Measurements from ENCODE around the gene BPTF. TPM values are rescaled to one million over a fixed set of nuclear protein-coding genes. Genes with fewer than 3 reads are reported as not detected.

Gene BPTF
- total RNA-seq (100 to 1,000 TPM; 182 to 187 TPM), polyA plus RNA-seq (10 to 100 TPM in 1 of 2 donors, 1 to 10 TPM in 1; 2.4 to 29.6 TPM)

- intact Hi-C loops (cut with micrococcal nuclease) = loop anchor here (1.0 to 5.0 kb wide), 3 partner anchors 36 to 448 kb away; partner anchors contain the start of genes NOL11 and PITPNC1
- ChIA-PET POLR2A (ENCODE audit: partially characterized antibody) (interaction anchor here (0.6 to 2.5 kb wide), 10 partner anchors 8 to 632 kb away, joined by 3 to 12 read pairs (median 3); partner anchors contain the start of genes HELZ, NOL11 and WIPI1), CTCF (ENCODE audit: partially characterized antibody) (interaction anchor here (0.6 to 1.5 kb wide), 7 partner anchors 11 to 466 kb away, joined by 3 to 5 read pairs (median 3); no protein-coding TSS in a partner anchor)
- Mint-ChIP-seq H3K27ac (peak within 1 kb of the TSS; percentile 96 to 99 (median 98)), H3K36me3 (peaks cover 0 to 8% of the 10 kb centered on the region in 2 donors), H3K4me3 (peak within 1 kb of the TSS; percentile 91 to 100 (median 95)), H3K27me3 (peaks cover 0 to 3% of the 10 kb centered on the region in 2 donors), H3K4me1 (peaks cover 18 to 45% (median 30%) of the 10 kb centered on the region in 4 donors), H3K9me3 (no peaks in the 10 kb centered on the region)
- no peaks in the 10 kb centered on the region for H3K27me3 ChIP-seq (ENCODE audit: insufficient read depth, low read length)
- H3K4me3 ChIP-seq (ENCODE audit: low read length in 2 of 2) = peak within 1 kb of the TSS; percentile 52 to 75
- H3K9me3 ChIP-seq (ENCODE audit: control insufficient read depth in 1 of 2, low read length in 2 of 2) = no peaks in the 10 kb centered on the region
- H3K27ac ChIP-seq (ENCODE audit: low read depth, low read length) = peak within 1 kb of the TSS; percentile 46
- DNase-seq = peak; percentile 89 to 90 (median 90)
- H3K36me3 ChIP-seq (ENCODE audit: insufficient read depth, low read length) = no peaks in the 10 kb centered on the region
- H3K4me1 ChIP-seq (ENCODE audit: insufficient read depth, low read length) = peaks cover 38% of the 10 kb centered on the region
These were observed at the start of gene BPTF for GRCh38 chr17:67824735-67825626. Gene BPTF, plus strand, starts transcription at chr17:67825503. Its CDS starts 222 bp downstream, at chr17:67825725.

GRCh38 chr17:67779098-67779672, 46.1 kb upstream of the BPTF start:
- Histone ChIP-seq H3K9me3 (ENCODE audit: control insufficient read depth in 1 of 2, low read length in 2 of 2) (no peaks in the 10 kb centered on the region), H3K4me3 (ENCODE audit: low read length in 2 of 2) (no peak overlapping the region), H3K27ac (ENCODE audit: low read depth, low read length) (no peak overlapping the region), H3K27me3 (ENCODE audit: insufficient read depth, low read length) (no peaks in the 10 kb centered on the region), H3K36me3 (ENCODE audit: insufficient read depth, low read length) (no peaks in the 10 kb centered on the region), H3K4me1 (ENCODE audit: insufficient read depth, low read length) (no peaks in the 10 kb centered on the region)
- Mint-ChIP-seq H3K27me3 (peaks cover 0 to 2% of the 10 kb centered on the region in 2 donors), H3K36me3 (no peaks in the 10 kb centered on the region), H3K4me3 (peak overlapping the region in 1 of 8 donors; percentile 61), H3K9me3 (peaks cover 0 to 3% (median 0%) of the 10 kb centered on the region in 8 donors), H3K4me1 (no peaks in the 10 kb centered on the region), H3K27ac (peak overlapping the region in 1 of 7 donors; percentile 41)
- intact Hi-C loops (cut with micrococcal nuclease) = no loop called here
- peak in 4 of 5 donors; percentile 7 to 19 (median 12) for DNase-seq
- CTCF ChIA-PET (ENCODE audit: partially characterized antibody) = interaction anchor here (1.2 kb wide), 1 partner anchor 23 kb away, joined by 4 read pairs; no protein-coding TSS in a partner anchor
- POLR2A ChIA-PET (ENCODE audit: partially characterized antibody) = no interaction called here

GRCh38 chr17:67784364-67785121, 40.8 kb upstream of the BPTF start:
- H3K27ac Mint-ChIP-seq = peak overlapping the region in 1 of 7 donors; percentile 72
- H3K4me1 Mint-ChIP-seq = no peaks in the 10 kb centered on the region
- H3K4me1 ChIP-seq (ENCODE audit: insufficient read depth, low read length) = no peaks in the 10 kb centered on the region
- H3K36me3 ChIP-seq (ENCODE audit: insufficient read depth, low read length) = no peaks in the 10 kb centered on the region
- DNase-seq = no peak
- peaks cover 2 to 6% of the 10 kb centered on the region in 2 donors for H3K27me3 Mint-ChIP-seq
- no peaks in the 10 kb centered on the region for H3K27me3 ChIP-seq (ENCODE audit: insufficient read depth, low read length)
- peaks cover 0 to 4% (median under 1%) of the 10 kb centered on the region in 8 donors for H3K9me3 Mint-ChIP-seq
- CTCF ChIA-PET (ENCODE audit: partially characterized antibody) = no interaction called here
- H3K4me3 ChIP-seq (ENCODE audit: low read length in 2 of 2) = no peak overlapping the region
- POLR2A ChIA-PET (ENCODE audit: partially characterized antibody) = no interaction called here
- no peaks in the 10 kb centered on the region for H3K9me3 ChIP-seq (ENCODE audit: control insufficient read depth in 1 of 2, low read length in 2 of 2)
- intact Hi-C loops (cut with micrococcal nuclease) = no loop called here
- no peaks in the 10 kb centered on the region for H3K36me3 Mint-ChIP-seq
- no peak overlapping the region for H3K27ac ChIP-seq (ENCODE audit: low read depth, low read length)
- H3K4me3 Mint-ChIP-seq = no peak overlapping the region

- intact Hi-C loops (cut with micrococcal nuclease) = no loop called here
- CTCF ChIA-PET (ENCODE audit: partially characterized antibody) = no interaction called here
- Mint-ChIP-seq H3K9me3 (peaks cover 0 to 4% (median under 1%) of the 10 kb centered on the region in 8 donors), H3K27me3 (peaks cover 2 to 6% of the 10 kb centered on the region in 2 donors), H3K36me3 (no peaks in the 10 kb centered on the region), H3K4me3 (no peak overlapping the region), H3K27ac (peak overlapping the region in 1 of 7 donors; percentile 72), H3K4me1 (no peaks in the 10 kb centered on the region)
- no peaks in the 10 kb centered on the region for H3K27me3 ChIP-seq (ENCODE audit: insufficient read depth, low read length)
- DNase-seq = no peak
- H3K9me3 ChIP-seq (ENCODE audit: control insufficient read depth in 1 of 2, low read length in 2 of 2) = no peaks in the 10 kb centered on the region
- H3K36me3 ChIP-seq (ENCODE audit: insufficient read depth, low read length) = no peaks in the 10 kb centered on the region
- no peak overlapping the region for H3K4me3 ChIP-seq (ENCODE audit: low read length in 2 of 2)
- no peak overlapping the region for H3K27ac ChIP-seq (ENCODE audit: low read depth, low read length)
- H3K4me1 ChIP-seq (ENCODE audit: insufficient read depth, low read length) = no peaks in the 10 kb centered on the region
- POLR2A ChIA-PET (ENCODE audit: partially characterized antibody) = no interaction called here
These were observed 40.2 kb upstream of the BPTF start for GRCh38 chr17:67785122-67785477.

- intact Hi-C loops (cut with micrococcal nuclease) = no loop called here
- Histone ChIP-seq H3K36me3 (ENCODE audit: insufficient read depth, low read length) (no peaks in the 10 kb centered on the region), H3K27me3 (ENCODE audit: insufficient read depth, low read length) (no peaks in the 10 kb centered on the region), H3K27ac (ENCODE audit: low read depth, low read length) (no peak overlapping the region), H3K4me1 (ENCODE audit: insufficient read depth, low read length) (no peaks in the 10 kb centered on the region), H3K4me3 (ENCODE audit: low read length in 2 of 2) (no peak overlapping the region), H3K9me3 (ENCODE audit: control insufficient read depth in 1 of 2, low read length in 2 of 2) (no peaks in the 10 kb centered on the region)
- ChIA-PET POLR2A (ENCODE audit: partially characterized antibody) (no interaction called here), CTCF (ENCODE audit: partially characterized antibody) (no interaction called here)
- H3K27ac Mint-ChIP-seq = no peak overlapping the region
- DNase-seq = no peak
- H3K36me3 Mint-ChIP-seq = no peaks in the 10 kb centered on the region
- no peak overlapping the region for H3K4me3 Mint-ChIP-seq
- H3K27me3 Mint-ChIP-seq = peaks cover 2 to 6% of the 10 kb centered on the region in 2 donors
- H3K9me3 Mint-ChIP-seq = peaks cover 0 to 4% (median under 1%) of the 10 kb centered on the region in 8 donors
- no peaks in the 10 kb centered on the region for H3K4me1 Mint-ChIP-seq
These were observed 39.8 kb upstream of the BPTF start for GRCh38 chr17:67785504-67785903.

- POLR2A ChIA-PET (ENCODE audit: partially characterized antibody) = no interaction called here
- peak overlapping the region in 2 of 7 donors; percentile 4 to 12 for H3K27ac Mint-ChIP-seq
These were observed 24.8 kb upstream of the BPTF start for GRCh38 chr17:67800495-67800928.

More at GRCh38 chr17:67800495-67800928, 24.8 kb upstream of the BPTF start:
- DNase-seq = peak in 4 of 5 donors; percentile 10 to 28 (median 20)
- H3K4me3 ChIP-seq (ENCODE audit: low read length in 2 of 2) = no peak overlapping the region
- Mint-ChIP-seq H3K4me3 (no peak overlapping the region), H3K9me3 (peaks cover 0 to 2% (median 0%) of the 10 kb centered on the region in 8 donors), H3K27me3 (peaks cover 0 to 1% of the 10 kb centered on the region in 2 donors), H3K4me1 (peaks cover 0 to 4% (median 0%) of the 10 kb centered on the region in 4 donors), H3K36me3 (peaks cover 0 to 3% of the 10 kb centered on the region in 2 donors)
- no peaks in the 10 kb centered on the region for H3K9me3 ChIP-seq (ENCODE audit: control insufficient read depth in 1 of 2, low read length in 2 of 2)
- H3K27me3 ChIP-seq (ENCODE audit: insufficient read depth, low read length) = no peaks in the 10 kb centered on the region
- CTCF ChIA-PET (ENCODE audit: partially characterized antibody) = interaction anchor here (0.9 to 1.4 kb wide), 4 partner anchors 10 to 77 kb away, joined by 3 read pairs; no protein-coding TSS in a partner anchor
- peaks cover 4% of the 10 kb centered on the region for H3K4me1 ChIP-seq (ENCODE audit: insufficient read depth, low read length)
- H3K27ac ChIP-seq (ENCODE audit: low read depth, low read length) = no peak overlapping the region
- intact Hi-C loops (cut with micrococcal nuclease) = no loop called here
- H3K36me3 ChIP-seq (ENCODE audit: insufficient read depth, low read length) = no peaks in the 10 kb centered on the region
